ENCODE results near the gene KLHL25. TPM values are rescaled to one million over a fixed set of nuclear protein-coding genes. Genes with fewer than 3 reads are reported as not detected.

KLHL25 gene
- total RNA-seq, 1 experiment from 2014 or later: 11.5 TPM

DNA sequence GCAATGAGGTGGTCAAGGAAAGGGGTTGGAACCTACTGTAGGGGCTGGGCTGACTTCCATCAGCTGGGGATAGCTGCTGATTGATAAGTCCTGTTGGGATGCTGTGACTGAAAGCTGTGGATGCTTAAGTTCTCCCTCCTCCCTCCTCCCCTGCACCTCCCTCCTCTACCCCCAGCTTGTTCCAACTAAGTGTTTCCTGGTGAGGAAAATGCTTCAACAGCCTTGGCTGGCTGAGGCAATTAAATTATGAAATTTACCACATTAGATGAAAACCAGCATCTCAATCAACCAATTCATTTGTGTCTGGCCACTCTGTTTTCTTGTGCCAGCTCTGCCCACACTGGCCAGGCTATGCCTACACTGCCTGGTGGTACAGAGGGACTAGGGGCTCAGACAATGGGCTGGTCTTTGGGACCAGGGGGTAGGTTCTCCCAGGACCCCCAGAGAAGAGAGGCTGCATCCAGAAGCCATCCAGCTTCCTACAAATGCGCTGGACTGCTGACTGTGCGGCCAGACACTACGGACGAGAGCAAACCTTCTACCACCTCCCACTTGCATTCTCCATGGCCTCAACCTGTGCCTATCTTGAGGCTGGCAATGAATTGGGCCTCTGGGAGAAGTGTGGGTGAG is 2.5 kb downstream of the KLHL25 start:
- CTCF ChIA-PET: no interaction called here
- TF ChIP-seq, protein P1, sequence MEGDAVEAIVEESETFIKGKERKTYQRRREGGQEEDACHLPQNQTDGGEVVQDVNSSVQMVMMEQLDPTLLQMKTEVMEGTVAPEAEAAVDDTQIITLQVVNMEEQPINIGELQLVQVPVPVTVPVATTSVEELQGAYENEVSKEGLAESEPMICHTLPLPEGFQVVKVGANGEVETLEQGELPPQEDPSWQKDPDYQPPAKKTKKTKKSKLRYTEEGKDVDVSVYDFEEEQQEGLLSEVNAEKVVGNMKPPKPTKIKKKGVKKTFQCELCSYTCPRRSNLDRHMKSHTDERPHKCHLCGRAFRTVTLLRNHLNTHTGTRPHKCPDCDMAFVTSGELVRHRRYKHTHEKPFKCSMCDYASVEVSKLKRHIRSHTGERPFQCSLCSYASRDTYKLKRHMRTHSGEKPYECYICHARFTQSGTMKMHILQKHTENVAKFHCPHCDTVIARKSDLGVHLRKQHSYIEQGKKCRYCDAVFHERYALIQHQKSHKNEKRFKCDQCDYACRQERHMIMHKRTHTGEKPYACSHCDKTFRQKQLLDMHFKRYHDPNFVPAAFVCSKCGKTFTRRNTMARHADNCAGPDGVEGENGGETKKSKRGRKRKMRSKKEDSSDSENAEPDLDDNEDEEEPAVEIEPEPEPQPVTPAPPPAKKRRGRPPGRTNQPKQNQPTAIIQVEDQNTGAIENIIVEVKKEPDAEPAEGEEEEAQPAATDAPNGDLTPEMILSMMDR (conservative IDR thresholded peaks at IDR 0.05; ENCODE audit: low read depth, low read length): no peak
- no peak for TF ChIP-seq EZH2 (IDR thresholded peaks at IDR 0.05; ENCODE audit: borderline replicate concordance, low read depth, low read length, poor library complexity, severe bottlenecking)
- Histone ChIP-seq H3K9me3 (ENCODE audit: low read depth, low read length, poor library complexity, severe bottlenecking) (no peaks in the 10 kb centered on the region), H3K27me3 (replicated peaks; ENCODE audit: insufficient read depth, low read depth, low read length, poor library complexity) (no peaks in the 10 kb centered on the region), H3K4me1 (ENCODE audit: insufficient read depth, low read length, poor library complexity, severe bottlenecking) (peaks cover 6% of the 10 kb centered on the region), H3K4me3 (ENCODE audit: low read depth, low read length, poor library complexity, severe bottlenecking) (no peak overlapping the region), H3K36me3 (ENCODE audit: insufficient read depth, low read length, poor library complexity, severe bottlenecking) (no peaks in the 10 kb centered on the region), H3K27ac (ENCODE audit: low read depth, low read length, poor library complexity, severe bottlenecking) (no peak overlapping the region)
- POLR2A ChIA-PET (ENCODE audit: low non-redundant PET): interaction anchor here (0.7 kb wide), 1 partner anchor 758 kb away, joined by 5 read pairs; no protein-coding TSS in a partner anchor
- no peak for DNase-seq (ENCODE audit: low spot score)
- no TSS peak for BruUV-seq (replicated peaks)
- intact Hi-C loops (cut with micrococcal nuclease; ENCODE audit: unreplicated experiment): no loop called here

DNA sequence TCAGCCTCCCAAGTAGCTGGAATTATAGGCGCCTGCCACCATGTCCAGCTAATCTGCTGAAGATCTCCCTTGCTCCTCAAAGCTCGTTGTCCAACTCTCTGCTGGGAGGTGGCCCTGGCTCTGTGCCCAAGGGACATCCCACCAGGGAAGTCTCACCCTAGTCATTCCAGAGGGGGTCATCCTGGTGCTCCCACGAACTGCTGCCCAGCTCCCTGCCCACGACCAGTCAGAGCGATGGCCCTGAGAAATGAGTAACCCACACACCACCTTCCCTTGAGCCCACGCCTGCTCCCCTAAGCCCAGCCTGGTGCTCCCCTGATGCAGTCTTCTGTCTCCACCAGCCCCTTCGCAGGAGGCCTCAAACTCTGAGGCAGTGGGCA is 5.2 kb downstream of the KLHL25 start:
- CTCF ChIA-PET: no interaction called here
- H3K36me3 ChIP-seq (ENCODE audit: insufficient read depth, low read length, poor library complexity, severe bottlenecking): no peaks in the 10 kb centered on the region
- no peaks in the 10 kb centered on the region for H3K27me3 ChIP-seq (replicated peaks; ENCODE audit: insufficient read depth, low read depth, low read length, poor library complexity)
- H3K4me3 ChIP-seq (ENCODE audit: low read depth, low read length, poor library complexity, severe bottlenecking): no peak overlapping the region
- no TSS peak for BruUV-seq (replicated peaks)
- POLR2A ChIA-PET (ENCODE audit: low non-redundant PET): no interaction called here
- intact Hi-C loops (cut with micrococcal nuclease; ENCODE audit: unreplicated experiment): no loop called here
- no peak overlapping the region for H3K27ac ChIP-seq (ENCODE audit: low read depth, low read length, poor library complexity, severe bottlenecking)
- no peaks in the 10 kb centered on the region for H3K9me3 ChIP-seq (ENCODE audit: low read depth, low read length, poor library complexity, severe bottlenecking)
- DNase-seq (ENCODE audit: low spot score): no peak
- no peak for TF ChIP-seq EZH2 (IDR thresholded peaks at IDR 0.05; ENCODE audit: borderline replicate concordance, low read depth, low read length, poor library complexity, severe bottlenecking)
- TF ChIP-seq, protein P1 (conservative IDR thresholded peaks at IDR 0.05; ENCODE audit: low read depth, low read length): no peak
- peaks cover 10% of the 10 kb centered on the region for H3K4me1 ChIP-seq (ENCODE audit: insufficient read depth, low read length, poor library complexity, severe bottlenecking)

- H3K27ac ChIP-seq (ENCODE audit: low read depth, low read length, poor library complexity, severe bottlenecking): no peak overlapping the region
- POLR2A ChIA-PET (ENCODE audit: low non-redundant PET): no interaction called here
These were observed 5.8 kb downstream of the KLHL25 start for GRCh38 chr15:85788771-85789495.

More at GRCh38 chr15:85788771-85789495, 5.8 kb downstream of the KLHL25 start:
- TF ChIP-seq, protein P1 (conservative IDR thresholded peaks at IDR 0.05; ENCODE audit: low read depth, low read length): no peak
- no peak for TF ChIP-seq EZH2 (IDR thresholded peaks at IDR 0.05; ENCODE audit: borderline replicate concordance, low read depth, low read length, poor library complexity, severe bottlenecking)
- intact Hi-C loops (cut with micrococcal nuclease; ENCODE audit: unreplicated experiment): no loop called here
- no peak for DNase-seq (ENCODE audit: low spot score)
- no TSS peak for BruUV-seq (replicated peaks)
- H3K36me3 ChIP-seq (ENCODE audit: insufficient read depth, low read length, poor library complexity, severe bottlenecking): no peaks in the 10 kb centered on the region
- H3K27me3 ChIP-seq (replicated peaks; ENCODE audit: insufficient read depth, low read depth, low read length, poor library complexity): no peaks in the 10 kb centered on the region
- no peak overlapping the region for H3K4me3 ChIP-seq (ENCODE audit: low read depth, low read length, poor library complexity, severe bottlenecking)
- no peaks in the 10 kb centered on the region for H3K9me3 ChIP-seq (ENCODE audit: low read depth, low read length, poor library complexity, severe bottlenecking)
- peaks cover 10% of the 10 kb centered on the region for H3K4me1 ChIP-seq (ENCODE audit: insufficient read depth, low read length, poor library complexity, severe bottlenecking)
- CTCF ChIA-PET: no interaction called here
